GM13976 (cell line): Measurements from ENCODE around the gene ZFP42.

ENCODE experiments used
- DNase-seq: peaks from one replicate; pipeline ENCODE4 v3.0.0; 2012; ENCODE audit warnings: low spot score
- in situ Hi-C: fragments of 300-500 bp; cut with MboI; formaldehyde crosslinking; loops from one replicate; pipeline ENCODE4 v1.12.0; 2022; ENCODE audit warnings: low sequenced_read_pairs, mixed read lengths, inconsistent platforms; ENCODE audit not compliant: unreplicated experiment
- TF ChIP-seq, protein P1 (sequence below): IDR thresholded peaks from 2 replicates; pipeline ENCODE4 v1.5.1; 2012; ENCODE audit warnings: borderline replicate concordance, mild to moderate bottlenecking; ENCODE audit not compliant: insufficient read depth; ENCODE audit errors: extremely low read depth, missing control alignments, control extremely low read depth

ZFP42 gene

DNA sequence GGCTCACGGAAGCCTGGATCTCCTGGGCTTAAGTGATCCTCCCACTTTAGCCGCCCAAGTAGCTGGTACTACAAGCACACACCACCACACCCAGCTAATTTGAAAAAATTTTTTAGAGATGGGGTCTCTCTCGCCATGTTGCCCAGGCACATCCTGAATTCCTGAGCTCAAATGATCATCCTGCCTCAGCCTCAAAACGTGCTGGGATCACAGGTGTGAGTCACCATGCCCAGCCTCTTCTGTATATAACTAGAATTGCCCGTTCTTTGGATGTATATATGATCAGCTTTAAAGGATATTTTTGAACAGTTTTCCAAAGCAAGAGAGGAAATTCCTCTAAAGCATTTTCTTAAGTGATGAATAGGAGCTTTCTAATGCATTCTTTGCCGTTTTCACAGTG is 22.7 kb downstream of the ZFP42 start:
- in situ Hi-C loops: no loop called here
- TF ChIP-seq, protein P1, sequence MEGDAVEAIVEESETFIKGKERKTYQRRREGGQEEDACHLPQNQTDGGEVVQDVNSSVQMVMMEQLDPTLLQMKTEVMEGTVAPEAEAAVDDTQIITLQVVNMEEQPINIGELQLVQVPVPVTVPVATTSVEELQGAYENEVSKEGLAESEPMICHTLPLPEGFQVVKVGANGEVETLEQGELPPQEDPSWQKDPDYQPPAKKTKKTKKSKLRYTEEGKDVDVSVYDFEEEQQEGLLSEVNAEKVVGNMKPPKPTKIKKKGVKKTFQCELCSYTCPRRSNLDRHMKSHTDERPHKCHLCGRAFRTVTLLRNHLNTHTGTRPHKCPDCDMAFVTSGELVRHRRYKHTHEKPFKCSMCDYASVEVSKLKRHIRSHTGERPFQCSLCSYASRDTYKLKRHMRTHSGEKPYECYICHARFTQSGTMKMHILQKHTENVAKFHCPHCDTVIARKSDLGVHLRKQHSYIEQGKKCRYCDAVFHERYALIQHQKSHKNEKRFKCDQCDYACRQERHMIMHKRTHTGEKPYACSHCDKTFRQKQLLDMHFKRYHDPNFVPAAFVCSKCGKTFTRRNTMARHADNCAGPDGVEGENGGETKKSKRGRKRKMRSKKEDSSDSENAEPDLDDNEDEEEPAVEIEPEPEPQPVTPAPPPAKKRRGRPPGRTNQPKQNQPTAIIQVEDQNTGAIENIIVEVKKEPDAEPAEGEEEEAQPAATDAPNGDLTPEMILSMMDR: no peak
- no peak for DNase-seq

DNA sequence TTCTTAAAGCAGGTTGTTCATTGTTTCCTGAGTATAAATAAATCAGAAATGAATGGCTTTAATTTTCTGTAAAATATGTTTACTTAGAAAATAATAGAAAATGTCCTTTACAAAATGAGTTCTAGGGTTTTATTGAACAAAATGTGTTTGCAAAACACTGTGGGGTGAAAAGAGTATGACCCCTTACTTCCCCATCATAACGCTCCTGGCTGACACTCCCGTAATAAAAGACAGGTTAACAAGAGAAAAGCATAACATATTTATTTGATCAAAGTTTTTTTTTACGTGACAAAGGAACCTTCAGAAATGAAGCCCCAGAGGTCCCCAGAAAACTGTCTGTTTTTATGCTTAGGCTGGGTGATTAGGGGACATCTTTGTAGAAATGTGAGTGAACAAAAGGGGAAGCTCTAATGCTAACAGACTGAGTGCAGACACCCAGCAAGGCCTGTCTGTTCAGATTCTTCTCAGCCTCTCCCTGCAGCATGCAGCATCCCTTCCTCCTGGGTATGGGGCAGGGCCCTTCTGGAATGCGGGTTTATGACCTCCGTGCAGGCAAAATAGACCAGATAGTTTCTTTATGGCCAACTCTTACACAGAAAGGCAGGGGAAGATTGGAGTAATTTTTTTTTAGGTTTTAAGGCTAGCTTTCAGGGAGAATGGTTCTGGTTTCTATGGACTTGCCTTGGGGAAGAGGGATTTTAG is 26.1 kb downstream of the ZFP42 start:
- in situ Hi-C loops: no loop called here
- DNase-seq: no peak
- TF ChIP-seq, protein P1: no peak

DNA sequence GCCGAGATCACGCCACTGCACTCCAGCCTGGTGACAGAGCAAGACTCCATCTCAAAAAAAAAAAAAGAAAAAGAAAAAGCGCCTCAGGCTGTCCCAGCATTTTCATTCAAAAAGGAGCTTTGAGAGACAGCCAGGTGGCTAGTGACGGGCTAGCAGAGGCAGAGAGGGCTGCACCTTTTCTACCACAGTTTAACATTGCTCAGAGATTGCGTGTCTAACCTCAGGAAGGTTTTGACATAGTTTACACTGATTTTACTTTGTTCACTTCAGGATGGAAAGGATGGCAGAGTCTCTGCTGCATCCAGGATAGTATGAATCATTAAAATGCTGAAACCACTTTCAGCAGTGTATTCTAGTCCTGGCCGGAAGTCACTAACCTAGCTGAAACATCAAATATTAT is 28.1 kb downstream of the ZFP42 start:
- DNase-seq: no peak
- in situ Hi-C loops: no loop called here
- TF ChIP-seq, protein P1: no peak

DNA sequence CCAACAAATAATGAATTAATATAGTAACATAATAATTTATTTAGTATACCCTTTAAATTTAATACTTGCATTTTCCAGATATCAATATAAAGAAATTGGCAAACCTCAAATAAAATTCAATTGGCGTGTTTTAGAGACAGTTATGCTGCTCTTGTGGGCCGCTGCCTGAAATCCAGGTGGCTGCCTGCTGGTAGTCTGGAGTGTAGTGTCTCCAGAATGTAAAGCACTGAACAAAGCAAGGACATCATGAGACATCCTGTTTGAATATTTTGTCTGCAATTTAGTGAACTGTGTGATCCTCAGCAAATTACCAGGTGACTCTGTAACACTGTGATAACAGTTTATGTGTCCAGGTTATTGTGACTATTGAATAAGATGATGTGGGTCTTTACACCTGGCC is 29.9 kb downstream of the ZFP42 start:
- TF ChIP-seq, protein P1: no peak
- in situ Hi-C loops: no loop called here
- no peak for DNase-seq

DNA sequence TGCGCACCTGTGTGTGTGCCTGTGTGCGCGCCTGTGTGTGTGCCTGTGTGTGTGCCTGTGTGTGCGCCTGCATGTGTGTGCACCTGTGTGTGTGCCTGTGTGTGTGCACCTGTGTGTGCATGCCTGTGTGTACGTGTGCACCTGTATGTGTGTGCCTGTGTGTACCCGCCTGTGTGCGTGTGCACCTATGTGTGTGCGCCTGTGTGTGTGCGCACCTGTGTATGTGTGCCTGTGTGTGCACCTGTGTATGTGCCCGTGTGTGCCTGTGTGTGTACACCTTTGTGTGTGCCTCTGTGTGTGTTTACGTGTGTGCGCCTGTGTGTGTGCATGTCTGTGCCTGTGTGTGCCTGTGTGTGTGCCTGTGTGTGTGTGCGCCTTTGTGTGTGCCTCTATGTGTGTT is 33.5 kb downstream of the ZFP42 start:
- no peak for DNase-seq
- TF ChIP-seq, protein P1: no peak
- in situ Hi-C loops: no loop called here

DNA sequence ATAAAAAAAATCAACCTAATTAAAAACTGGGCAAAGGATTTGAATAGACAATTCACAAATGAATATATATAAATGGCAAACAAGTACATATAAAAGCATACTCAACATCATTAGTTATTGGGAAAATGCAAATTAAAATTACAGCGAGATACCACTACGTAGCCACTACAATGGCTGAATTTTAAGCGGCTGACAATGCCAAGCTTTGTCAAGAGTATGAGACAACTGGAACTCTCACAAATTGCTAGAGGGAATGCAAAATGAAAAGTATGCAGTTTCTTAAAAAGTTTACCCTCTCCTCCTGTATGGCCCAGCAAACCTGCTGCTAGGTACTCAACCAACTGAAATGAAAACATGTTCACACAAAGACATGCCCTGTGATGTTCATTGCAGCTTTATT is 34.8 kb downstream of the ZFP42 start:
- TF ChIP-seq, protein P1: no peak
- in situ Hi-C loops: no loop called here
- DNase-seq: no peak
